K562 (cell line): ENCODE measurements around the gene RBBP7. TPM values are rescaled to one million over a fixed set of nuclear protein-coding genes. Genes with fewer than 3 reads are reported as not detected.

Experiments used
- ATAC-seq: fragments of 200-7000 bp; cut with Tn5 transposase; 3 replicates; pipeline ENCODE4 v1.9.1; 2020; ENCODE audit warnings: moderate library complexity
- BruUV-seq: library from RNA; stranded (reverse); fragments of 400-500 nt; replicated peaks from 2 replicates; lab custom pipeline; 2021; lab: Mats Ljungman, UMichigan
- CTCF ChIA-PET: fragments of 300-600 bp; formaldehyde crosslinking; extraction: SDS; loops from one replicate; lab custom pipeline; 2021; ENCODE audit warnings: low intra/inter-chr PET ratio; lab: Yijun Ruan, JAX
- POLR2A ChIA-PET: fragments of 300-600, 350-650 bp; sonication (Branson Sonifier 250); formaldehyde crosslinking; extraction: SDS; loops from one replicate; lab custom pipeline; 2021; ENCODE audit warnings: antibody characterized with exemption, inconsistent platforms; lab: Yijun Ruan, JAX
- DNase-seq, 4 experiments: peaks; one replicate each; pipeline versions ENCODE4 v3.0.0 to v3.0.0-alpha.2; 2011 to 2018; ENCODE audit warnings: low spot score in 3 of 4, mixed read lengths in 3 of 4; ENCODE audit errors: extremely low read depth in 1 of 4
- FAIRE-seq: peaks from 2 replicates; lab custom pipeline; 2011; peaks lifted over from hg19 to GRCh38; lab: Jason Lieb, UNC
- H2AFZ ChIP-seq: 2 replicates; pipeline ENCODE4 v1.6.0; 2011; ENCODE audit warnings: low read depth, low read length, control low read depth, inconsistent platforms
- H3K27ac ChIP-seq: fragments of 200-600 bp; 3 replicates; pipeline ENCODE4 v1.8.0; 2011; ENCODE audit warnings: low read depth, mild to moderate bottlenecking, control low read depth, inconsistent platforms, low read length, moderate library complexity, mixed read lengths; ENCODE audit errors: extremely low read depth
- H3K27me3 ChIP-seq, 2 experiments: fragments of 300-600 bp in 1 of 2; 2 replicates in 1 of 2; 3 replicates in 1 of 2; pipeline versions ENCODE4 v1.6.0 to v1.8.0; 2011; ENCODE audit warnings: inconsistent platforms in 2 of 2, low read length in 2 of 2, mild to moderate bottlenecking in 1 of 2, mixed read lengths in 1 of 2, moderate library complexity in 1 of 2; ENCODE audit not compliant: control insufficient read depth in 2 of 2, insufficient read depth in 2 of 2
- H3K36me3 ChIP-seq: fragments of 300-600 bp; 3 replicates; pipeline ENCODE4 v1.8.0; 2011; ENCODE audit warnings: mild to moderate bottlenecking, low read length, inconsistent platforms; ENCODE audit not compliant: control insufficient read depth, insufficient read depth
- H3K4me1 ChIP-seq, 2 experiments: fragments of 200-600 bp in 1 of 2; replicated peaks in 1 of 2; 2 replicates in 1 of 2; 3 replicates in 1 of 2; pipeline versions ENCODE4 v1.5.1 to v1.8.0; 2011; ENCODE audit warnings: inconsistent platforms in 2 of 2, low read length in 2 of 2, mild to moderate bottlenecking in 1 of 2, mixed read lengths in 1 of 2, moderate library complexity in 1 of 2; ENCODE audit not compliant: control insufficient read depth in 2 of 2, insufficient read depth in 2 of 2
- H3K4me2 ChIP-seq: 2 replicates; pipeline ENCODE4 v1.6.1; 2011; ENCODE audit warnings: low read length, control low read depth, inconsistent platforms, mixed read lengths; ENCODE audit not compliant: insufficient read depth
- H3K4me3 ChIP-seq: fragments of 200-600 bp; sonication (generic), shearing (Covaris generic); 2 replicates; pipeline ENCODE4 v1.5.1; 2016; ENCODE audit warnings: control low read depth, inconsistent platforms
- H3K79me2 ChIP-seq: fragments of 200-600 bp; 3 replicates; pipeline ENCODE4 v1.8.0; 2011; ENCODE audit warnings: low read length, inconsistent platforms; ENCODE audit not compliant: control insufficient read depth, insufficient read depth
- H3K9ac ChIP-seq, 2 experiments: 2 replicates each; pipeline versions ENCODE4 v1.6.0 to v1.6.1; 2011; ENCODE audit warnings: low read depth in 2 of 2, low read length in 2 of 2, control low read depth in 1 of 2, inconsistent platforms in 1 of 2, mild to moderate bottlenecking in 1 of 2, mixed read lengths in 1 of 2; ENCODE audit not compliant: insufficient read depth in 1 of 2
- H3K9me1 ChIP-seq: one replicate; pipeline ENCODE4 v1.6.0; 2011; ENCODE audit warnings: inconsistent platforms, mild to moderate bottlenecking, low read length, moderate library complexity; ENCODE audit not compliant: control insufficient read depth, insufficient read depth
- H3K9me3 ChIP-seq: replicated peaks from 2 replicates; pipeline ENCODE4 v1.5.1; 2011; ENCODE audit warnings: low read depth, low read length, inconsistent platforms; ENCODE audit not compliant: control insufficient read depth, insufficient read depth
- H4K20me1 ChIP-seq: replicated peaks from 2 replicates; pipeline ENCODE4 v1.6.1; 2011; ENCODE audit warnings: low read length, inconsistent platforms, mixed read lengths; ENCODE audit not compliant: control insufficient read depth, insufficient read depth
- FOXA3 ChIP-seq, 2 experiments: fragments of 450-650 bp in 1 of 2; sonication (generic) in 1 of 2; formaldehyde crosslinking; IDR thresholded peaks in 1 of 2; conservative IDR thresholded peaks in 1 of 2; 2 replicates each; pipeline versions ENCODE4 v1.4.0 to v1.8.0; 2020 to 2022; ENCODE audit warnings: mild to moderate bottlenecking in 2 of 2, missing genetic modification reagents in 1 of 2
- HNRNPK ChIP-seq: fragments of 200-400 bp; formaldehyde crosslinking; IDR thresholded peaks from one replicate; pipeline ENCODE4 v1.6.1; 2018; ENCODE audit warnings: mild to moderate bottlenecking, low read depth, low read length; ENCODE audit not compliant: poor library complexity, severe bottlenecking
- KAT7 ChIP-seq: sonication (generic); formaldehyde crosslinking; IDR thresholded peaks from 2 replicates; pipeline ENCODE4 v1.8.0; 2022; ENCODE audit warnings: missing genetic modification reagents, mild to moderate bottlenecking, borderline replicate concordance
- KLF6 ChIP-seq: fragments of 250-450 bp; sonication (Bioruptor Pico); IDR thresholded peaks from 2 replicates; pipeline ENCODE4 v1.4.0; 2020; ENCODE audit warnings: mild to moderate bottlenecking, moderate library complexity, borderline replicate concordance
- MIER1 ChIP-seq: fragments of 450-650 bp; IDR thresholded peaks from 2 replicates; pipeline ENCODE4 v1.6.1; 2016; ENCODE audit warnings: antibody characterized with exemption, mild to moderate bottlenecking, low read depth
- WGBS: fragments of 100-300 bp; shearing (Covaris generic); methylation state at CpG from one replicate; pipeline ENCODE4 v1.1.6; 2016; ENCODE audit warnings: low coverage, mixed read lengths; ENCODE audit not compliant: insufficient coverage; ENCODE audit errors: missing lambda C conversion rate; 5-methylcytosine and 5-hydroxymethylcytosine counted together
- in situ Hi-C: fragments of 300-500 bp; cut with MboI; formaldehyde crosslinking; loops from 4 replicates; pipeline ENCODE4 v1.15.0; 2018; ENCODE audit warnings: inconsistent platforms, mixed read lengths
- intact Hi-C: fragments of 100-400 bp; cut with micrococcal nuclease; formaldehyde crosslinking; loops from 2 replicates; pipeline ENCODE4 v1.14.2; 2022
- polyA plus RNA-seq, 8 experiments: library from polyadenylated mRNA; depleted of rRNA in 4 of 8; stranded (reverse) in 5 of 8; unstranded in 3 of 8; fragments of >200 nt; fragmentation: Nextera tagmentation in 2 of 8; fragmentation: Illumina TruSeq in 1 of 8; extraction: Ambion mirVana in 2 of 8; extraction: Trizol in 1 of 8; gene quantifications; 2 replicates each; pipeline versions ENCODE4 v1.2.1 to v1.2.3, GENCODE V29; 2011 to 2014; ENCODE audit warnings: inconsistent platforms in 1 of 8, missing spikeins in 1 of 8
- total RNA-seq, 7 experiments: library from RNA; depleted of rRNA in 6 of 7; stranded (reverse); fragments of >200 nt in 6 of 7; fragmentation: Illumina TruSeq in 2 of 7; extraction: Trizol in 2 of 7; gene quantifications; 2 replicates each; pipeline versions ENCODE4 v1.2.1 to v1.2.3, GENCODE V29; 2011 to 2021; ENCODE audit warnings: low replicate concordance in 1 of 7
- TF ChIP-seq, protein P1 (sequence below): sonication (generic); formaldehyde crosslinking; IDR thresholded peaks from 2 replicates; pipeline ENCODE4 v1.8.1; 2023; ENCODE audit warnings: mild to moderate bottlenecking, missing genetic modification reagents
- TF ChIP-seq, protein P2 (sequence below): fragments of 200-800 bp; sonication (Bioruptor generic); IDR thresholded peaks from 2 replicates; pipeline ENCODE4 v1.6.1; 2016; ENCODE audit warnings: missing genetic modification characterization, missing compliant biosample characterization

Gene RBBP7
- total and polyA plus RNA-seq, 9 of the 15 experiments (the other 6 are each of a cell fraction or from before 2014, with no cell fraction given): 79.0 to 364 (median 182) TPM

DNA sequence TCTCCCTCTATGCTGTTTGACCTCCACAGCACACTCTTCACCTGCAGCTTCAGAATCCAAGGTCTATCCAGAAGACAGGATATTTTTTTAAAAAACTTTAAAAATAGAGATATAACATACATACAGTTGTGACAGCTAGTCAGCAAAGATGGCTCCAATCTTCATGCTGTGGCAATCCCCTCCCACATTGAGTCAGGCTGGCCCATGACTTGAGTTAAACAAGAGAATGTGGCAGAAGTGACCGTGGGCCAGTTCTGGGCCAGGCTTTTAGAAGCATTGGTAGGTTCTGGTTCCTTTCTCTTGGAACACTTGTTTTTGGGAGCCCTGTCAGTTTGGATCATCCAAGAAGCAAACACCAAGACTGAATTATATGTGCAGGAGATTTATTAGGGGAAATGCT lies 40.2 kb upstream of the RBBP7 start (continued):
- TF ChIP-seq FOXA3 (CRISPR knock-in tag; conservative IDR thresholded peaks at IDR 0.05 in 1 of 2, IDR thresholded peaks at IDR 0.05 in 1 of 2): no peak

DNA sequence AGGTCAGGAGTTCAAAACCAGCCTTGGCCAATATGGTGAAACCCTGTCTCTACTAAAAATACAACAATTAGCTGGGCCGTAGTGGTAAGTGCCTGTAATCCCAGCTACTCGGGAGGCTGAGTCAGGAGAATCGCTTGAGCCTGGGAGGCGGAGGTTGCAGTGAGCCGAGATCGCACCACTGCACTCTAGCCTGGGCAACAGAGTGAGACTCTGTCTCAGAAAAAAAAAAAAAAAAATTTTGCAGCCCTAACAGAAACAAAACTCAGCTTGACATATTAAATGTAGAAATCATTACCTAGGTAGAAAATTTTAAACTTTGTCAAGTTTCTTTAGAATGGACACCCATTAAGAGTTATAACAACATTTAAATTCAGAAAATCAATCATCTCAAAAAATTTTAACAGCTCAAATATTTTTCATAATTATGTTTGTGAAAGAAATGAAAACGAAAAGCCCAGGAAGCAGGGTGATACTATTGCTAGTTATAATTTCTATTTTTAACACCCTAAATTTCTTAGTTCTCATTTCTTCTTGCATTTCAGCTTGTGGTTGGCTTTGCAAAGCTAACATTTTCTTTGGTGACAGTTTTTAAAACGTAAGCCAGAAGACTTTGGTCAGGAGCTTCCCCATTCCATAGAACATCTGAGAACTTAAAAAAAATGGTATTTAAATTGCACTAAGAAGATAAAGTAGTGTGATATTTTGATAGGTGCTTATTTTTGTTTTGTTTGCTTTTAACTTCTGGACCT lies 33.3 kb upstream of the RBBP7 start:
- Histone ChIP-seq H4K20me1 (no peaks in the 10 kb centered on the region; the same call in 1 of the 2 replicates), H3K79me2 (no peaks in the 10 kb centered on the region), H2AFZ (no peak overlapping the region), H3K9me1 (no peaks in the 10 kb centered on the region), H3K4me1 (no peaks in the 10 kb centered on the region), H3K27ac (no peak overlapping the region), H3K36me3 (no peaks in the 10 kb centered on the region), H3K9me3 (no peaks in the 10 kb centered on the region), H3K4me2 (no peak overlapping the region), H3K27me3 (peaks cover 3 to 7% of the 10 kb centered on the region in 2 experiments), H3K4me3 (no peak overlapping the region), H3K9ac (no peak overlapping the region)
- intact Hi-C loops: no loop called here
- DNase-seq: no peak
- ATAC-seq: no peak
- ChIA-PET POLR2A (no interaction called here), CTCF (no interaction called here)
- 6% methylated on average over 5 of the region's 8 CpGs for WGBS
- TF ChIP-seq, protein P1, sequence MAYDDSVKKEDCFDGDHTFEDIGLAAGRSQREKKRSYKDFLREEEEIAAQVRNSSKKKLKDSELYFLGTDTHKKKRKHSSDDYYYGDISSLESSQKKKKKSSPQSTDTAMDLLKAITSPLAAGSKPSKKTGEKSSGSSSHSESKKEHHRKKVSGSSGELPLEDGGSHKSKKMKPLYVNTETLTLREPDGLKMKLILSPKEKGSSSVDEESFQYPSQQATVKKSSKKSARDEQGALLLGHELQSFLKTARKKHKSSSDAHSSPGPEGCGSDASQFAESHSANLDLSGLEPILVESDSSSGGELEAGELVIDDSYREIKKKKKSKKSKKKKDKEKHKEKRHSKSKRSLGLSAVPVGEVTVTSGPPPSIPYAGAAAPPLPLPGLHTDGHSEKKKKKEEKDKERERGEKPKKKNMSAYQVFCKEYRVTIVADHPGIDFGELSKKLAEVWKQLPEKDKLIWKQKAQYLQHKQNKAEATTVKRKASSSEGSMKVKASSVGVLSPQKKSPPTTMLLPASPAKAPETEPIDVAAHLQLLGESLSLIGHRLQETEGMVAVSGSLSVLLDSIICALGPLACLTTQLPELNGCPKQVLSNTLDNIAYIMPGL (CRISPR knock-in tag): no peak
- TF ChIP-seq KLF6 (CRISPR knock-in tag): no peak
- TF ChIP-seq, protein P2, sequence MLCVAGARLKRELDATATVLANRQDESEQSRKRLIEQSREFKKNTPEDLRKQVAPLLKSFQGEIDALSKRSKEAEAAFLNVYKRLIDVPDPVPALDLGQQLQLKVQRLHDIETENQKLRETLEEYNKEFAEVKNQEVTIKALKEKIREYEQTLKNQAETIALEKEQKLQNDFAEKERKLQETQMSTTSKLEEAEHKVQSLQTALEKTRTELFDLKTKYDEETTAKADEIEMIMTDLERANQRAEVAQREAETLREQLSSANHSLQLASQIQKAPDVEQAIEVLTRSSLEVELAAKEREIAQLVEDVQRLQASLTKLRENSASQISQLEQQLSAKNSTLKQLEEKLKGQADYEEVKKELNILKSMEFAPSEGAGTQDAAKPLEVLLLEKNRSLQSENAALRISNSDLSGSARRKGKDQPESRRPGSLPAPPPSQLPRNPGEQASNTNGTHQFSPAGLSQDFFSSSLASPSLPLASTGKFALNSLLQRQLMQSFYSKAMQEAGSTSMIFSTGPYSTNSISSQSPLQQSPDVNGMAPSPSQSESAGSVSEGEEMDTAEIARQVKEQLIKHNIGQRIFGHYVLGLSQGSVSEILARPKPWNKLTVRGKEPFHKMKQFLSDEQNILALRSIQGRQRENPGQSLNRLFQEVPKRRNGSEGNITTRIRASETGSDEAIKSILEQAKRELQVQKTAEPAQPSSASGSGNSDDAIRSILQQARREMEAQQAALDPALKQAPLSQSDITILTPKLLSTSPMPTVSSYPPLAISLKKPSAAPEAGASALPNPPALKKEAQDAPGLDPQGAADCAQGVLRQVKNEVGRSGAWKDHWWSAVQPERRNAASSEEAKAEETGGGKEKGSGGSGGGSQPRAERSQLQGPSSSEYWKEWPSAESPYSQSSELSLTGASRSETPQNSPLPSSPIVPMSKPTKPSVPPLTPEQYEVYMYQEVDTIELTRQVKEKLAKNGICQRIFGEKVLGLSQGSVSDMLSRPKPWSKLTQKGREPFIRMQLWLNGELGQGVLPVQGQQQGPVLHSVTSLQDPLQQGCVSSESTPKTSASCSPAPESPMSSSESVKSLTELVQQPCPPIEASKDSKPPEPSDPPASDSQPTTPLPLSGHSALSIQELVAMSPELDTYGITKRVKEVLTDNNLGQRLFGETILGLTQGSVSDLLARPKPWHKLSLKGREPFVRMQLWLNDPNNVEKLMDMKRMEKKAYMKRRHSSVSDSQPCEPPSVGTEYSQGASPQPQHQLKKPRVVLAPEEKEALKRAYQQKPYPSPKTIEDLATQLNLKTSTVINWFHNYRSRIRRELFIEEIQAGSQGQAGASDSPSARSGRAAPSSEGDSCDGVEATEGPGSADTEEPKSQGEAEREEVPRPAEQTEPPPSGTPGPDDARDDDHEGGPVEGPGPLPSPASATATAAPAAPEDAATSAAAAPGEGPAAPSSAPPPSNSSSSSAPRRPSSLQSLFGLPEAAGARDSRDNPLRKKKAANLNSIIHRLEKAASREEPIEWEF (CRISPR knock-in tag): no peak
- no peak for TF ChIP-seq MIER1
- no peak for TF ChIP-seq HNRNPK
- TF ChIP-seq KAT7 (CRISPR knock-in tag): no peak
- no peak for FAIRE-seq
- in situ Hi-C loops: no loop called here
- no TSS peak for BruUV-seq
